GM18858 (cell line): ENCODE measurements around the gene BACH1.
"Not testable (repeated sequence)": the region's sequence is repeated elsewhere in the genome, so short reads cannot be mapped to it uniquely, and the experiment has no call there.

Experiments used
- ATAC-seq: cut with Tn5 transposase; IDR thresholded peaks from one replicate; pipeline ENCODE4 v1.9.1; 2021; ENCODE audit not compliant: unreplicated experiment

BACH1 gene

GRCh38 chr21:29298348-29299045, at the start of gene BACH1:
BACH1 (plus strand) TSS chr21:29298922; CDS start chr21:29321281, 22,359 bp downstream.
- ATAC-seq, result peak; percentile 30

GRCh38 chr21:29249289-29249688, 49.4 kb upstream of the BACH1 start:
- not testable (repeated sequence) for ATAC-seq

- ATAC-seq, result no peak
These were observed 48.1 kb upstream of the BACH1 start for GRCh38 chr21:29250636-29251035.

- ATAC-seq, result not testable (repeated sequence)
These were observed 44.9 kb upstream of the BACH1 start for GRCh38 chr21:29253861-29254260.

- ATAC-seq, result no peak
These were observed 44.2 kb upstream of the BACH1 start for GRCh38 chr21:29254550-29254949.

- ATAC-seq, result no peak
These were observed 42.4 kb upstream of the BACH1 start for GRCh38 chr21:29256126-29256910.

- ATAC-seq, result no peak
These were observed 41.0 kb upstream of the BACH1 start for GRCh38 chr21:29257701-29258100.

- ATAC-seq, result no peak
These were observed 39.9 kb upstream of the BACH1 start for GRCh38 chr21:29258626-29259338.

- no peak for ATAC-seq
These were observed 38.3 kb upstream of the BACH1 start for GRCh38 chr21:29260461-29260860.

- no peak for ATAC-seq
These were observed 36.9 kb upstream of the BACH1 start for GRCh38 chr21:29261555-29262540.

- no peak for ATAC-seq
These were observed 34.0 kb upstream of the BACH1 start for GRCh38 chr21:29264721-29265120.

GRCh38 chr21:29265690-29266479, 32.8 kb upstream of the BACH1 start:
- ATAC-seq, result no peak

GRCh38 chr21:29267666-29268065, 31.1 kb upstream of the BACH1 start:
- no peak for ATAC-seq

GRCh38 chr21:29271927-29272333, 26.8 kb upstream of the BACH1 start:
- ATAC-seq, result no peak

GRCh38 chr21:29277442-29277841, 21.3 kb upstream of the BACH1 start:
- no peak for ATAC-seq

- no peak for ATAC-seq
These were observed 19.2 kb upstream of the BACH1 start for GRCh38 chr21:29279558-29279957.

GRCh38 chr21:29281801-29282200, 16.9 kb upstream of the BACH1 start:
- not testable (repeated sequence) for ATAC-seq

- no peak for ATAC-seq
These were observed 11.3 kb upstream of the BACH1 start for GRCh38 chr21:29287383-29287782.

GRCh38 chr21:29288239-29288638, 10.5 kb upstream of the BACH1 start:
- ATAC-seq, result no peak

- no peak for ATAC-seq
These were observed 9.4 kb upstream of the BACH1 start for GRCh38 chr21:29289317-29289716.
